Measurements from ENCODE around the gene NCOR2.

The NCOR2 gene

DNA sequence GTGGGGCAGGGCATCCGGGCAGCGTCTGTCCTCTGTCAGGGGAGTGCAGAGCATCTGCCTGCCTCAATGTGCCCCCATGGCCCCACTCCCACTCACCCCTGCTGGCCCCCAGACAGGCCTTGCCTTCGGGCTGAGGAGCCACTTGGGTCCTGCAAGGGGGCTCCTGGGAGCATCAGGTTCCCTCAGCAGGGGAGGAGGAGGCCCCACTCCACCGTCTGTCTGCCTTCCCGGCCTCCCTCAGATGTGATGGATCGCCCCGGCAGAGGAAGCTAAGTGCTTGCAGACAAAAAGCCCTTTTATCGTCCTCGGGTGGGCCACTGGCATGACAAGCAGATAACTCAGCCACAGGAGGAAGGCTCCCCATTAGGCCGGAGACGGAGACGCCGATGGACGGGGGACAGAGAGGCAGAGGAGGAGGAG is 35.1 kb downstream of the NCOR2 start:
- TF ChIP-seq, protein P1, sequence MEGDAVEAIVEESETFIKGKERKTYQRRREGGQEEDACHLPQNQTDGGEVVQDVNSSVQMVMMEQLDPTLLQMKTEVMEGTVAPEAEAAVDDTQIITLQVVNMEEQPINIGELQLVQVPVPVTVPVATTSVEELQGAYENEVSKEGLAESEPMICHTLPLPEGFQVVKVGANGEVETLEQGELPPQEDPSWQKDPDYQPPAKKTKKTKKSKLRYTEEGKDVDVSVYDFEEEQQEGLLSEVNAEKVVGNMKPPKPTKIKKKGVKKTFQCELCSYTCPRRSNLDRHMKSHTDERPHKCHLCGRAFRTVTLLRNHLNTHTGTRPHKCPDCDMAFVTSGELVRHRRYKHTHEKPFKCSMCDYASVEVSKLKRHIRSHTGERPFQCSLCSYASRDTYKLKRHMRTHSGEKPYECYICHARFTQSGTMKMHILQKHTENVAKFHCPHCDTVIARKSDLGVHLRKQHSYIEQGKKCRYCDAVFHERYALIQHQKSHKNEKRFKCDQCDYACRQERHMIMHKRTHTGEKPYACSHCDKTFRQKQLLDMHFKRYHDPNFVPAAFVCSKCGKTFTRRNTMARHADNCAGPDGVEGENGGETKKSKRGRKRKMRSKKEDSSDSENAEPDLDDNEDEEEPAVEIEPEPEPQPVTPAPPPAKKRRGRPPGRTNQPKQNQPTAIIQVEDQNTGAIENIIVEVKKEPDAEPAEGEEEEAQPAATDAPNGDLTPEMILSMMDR (IDR thresholded peaks at IDR 0.05; ENCODE audit: control insufficient read depth, extremely low read depth, insufficient read depth): no peak
- H3K4me3 ChIP-seq (ENCODE audit: low read depth, low read length): no peak overlapping the region
- no peak for DNase-seq (ENCODE audit: low read depth)

DNA sequence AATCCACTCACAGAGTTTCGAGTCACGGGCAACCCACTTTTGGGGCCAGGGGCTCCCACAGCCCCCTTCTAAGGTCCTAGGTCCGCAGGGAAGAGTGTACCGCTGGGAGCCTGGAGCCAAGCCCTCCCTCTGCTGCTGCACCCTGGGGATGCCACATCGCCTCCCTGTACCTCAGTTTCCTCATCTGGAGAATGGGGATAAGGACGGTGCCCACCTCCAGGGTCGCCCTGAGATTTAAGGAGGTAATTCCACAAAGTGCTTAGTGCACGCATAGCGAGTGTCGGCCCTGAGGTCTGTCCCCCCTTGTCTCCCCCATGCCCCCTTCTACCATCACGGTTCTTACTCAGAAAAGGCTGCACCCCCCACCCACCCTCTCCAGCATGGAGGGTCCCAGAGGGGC is 35.5 kb downstream of the NCOR2 start:
- DNase-seq (ENCODE audit: low read depth): no peak
- H3K4me3 ChIP-seq (ENCODE audit: low read depth, low read length): no peak overlapping the region
- TF ChIP-seq, protein P1 (IDR thresholded peaks at IDR 0.05; ENCODE audit: control insufficient read depth, extremely low read depth, insufficient read depth): no peak

DNA sequence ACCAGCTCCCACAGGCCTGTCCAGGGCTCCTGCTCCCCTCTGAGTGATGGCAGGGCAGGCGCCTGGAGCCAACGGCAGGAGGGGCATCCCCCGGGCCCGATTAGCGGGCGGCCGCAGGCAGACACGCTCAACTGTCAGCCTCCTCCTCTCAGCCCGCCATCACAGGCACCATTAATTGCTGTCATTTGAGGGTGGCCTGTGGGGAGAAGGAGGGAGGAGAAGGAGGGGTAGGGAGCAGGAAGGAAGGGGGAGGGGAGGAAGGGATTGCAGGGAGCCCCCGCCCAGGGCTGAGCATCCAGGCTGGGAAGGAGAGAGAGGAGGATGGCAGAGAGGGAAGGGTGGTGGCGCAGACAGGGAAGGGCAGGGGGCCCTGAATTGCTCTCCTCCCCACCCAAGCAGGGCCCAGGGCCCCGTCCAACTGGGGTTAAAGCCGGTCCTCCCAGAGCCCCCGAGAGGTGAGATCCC is 36.1 kb downstream of the NCOR2 start:
- TF ChIP-seq, protein P1 (IDR thresholded peaks at IDR 0.05; ENCODE audit: control insufficient read depth, extremely low read depth, insufficient read depth): no peak
- DNase-seq (ENCODE audit: low read depth): no peak

DNA sequence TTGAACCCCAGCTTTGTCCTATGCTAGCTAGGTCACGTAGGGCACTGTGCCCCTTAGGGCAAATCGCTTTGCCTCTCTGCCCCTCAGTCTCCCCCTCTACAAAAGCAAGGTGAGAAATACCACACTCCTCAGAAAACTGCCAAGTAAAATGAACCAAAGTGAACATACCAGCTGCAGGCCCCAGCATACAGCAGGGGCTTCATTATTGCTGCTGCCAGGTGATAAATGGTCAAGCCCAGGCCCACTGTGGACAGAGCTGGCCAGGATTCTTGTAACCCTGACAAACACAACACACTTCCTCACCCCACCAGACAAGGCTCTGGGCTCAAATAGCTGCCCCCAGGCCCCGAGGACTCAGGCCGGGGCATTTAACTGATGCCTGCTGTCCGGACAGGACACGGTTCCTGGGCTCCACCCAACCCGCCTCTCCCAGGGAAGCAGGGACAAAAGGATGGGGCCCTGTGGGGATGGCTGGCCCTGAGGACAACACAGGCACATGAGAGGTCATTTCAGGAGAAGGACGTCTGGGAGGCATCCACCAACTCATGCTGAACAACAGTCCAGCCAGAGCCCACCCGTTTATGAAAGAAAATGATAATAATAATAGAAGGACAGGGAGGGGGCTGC is 36.7 kb downstream of the NCOR2 start:
- no peak overlapping the region for H3K4me3 ChIP-seq (ENCODE audit: low read depth, low read length)
- no peak for DNase-seq (ENCODE audit: low read depth)
- TF ChIP-seq, protein P1 (IDR thresholded peaks at IDR 0.05; ENCODE audit: control insufficient read depth, extremely low read depth, insufficient read depth): no peak

More for the DNA sequence above, 36.1 kb downstream of the NCOR2 start:
- no peak overlapping the region for H3K4me3 ChIP-seq (ENCODE audit: low read depth, low read length)

DNA sequence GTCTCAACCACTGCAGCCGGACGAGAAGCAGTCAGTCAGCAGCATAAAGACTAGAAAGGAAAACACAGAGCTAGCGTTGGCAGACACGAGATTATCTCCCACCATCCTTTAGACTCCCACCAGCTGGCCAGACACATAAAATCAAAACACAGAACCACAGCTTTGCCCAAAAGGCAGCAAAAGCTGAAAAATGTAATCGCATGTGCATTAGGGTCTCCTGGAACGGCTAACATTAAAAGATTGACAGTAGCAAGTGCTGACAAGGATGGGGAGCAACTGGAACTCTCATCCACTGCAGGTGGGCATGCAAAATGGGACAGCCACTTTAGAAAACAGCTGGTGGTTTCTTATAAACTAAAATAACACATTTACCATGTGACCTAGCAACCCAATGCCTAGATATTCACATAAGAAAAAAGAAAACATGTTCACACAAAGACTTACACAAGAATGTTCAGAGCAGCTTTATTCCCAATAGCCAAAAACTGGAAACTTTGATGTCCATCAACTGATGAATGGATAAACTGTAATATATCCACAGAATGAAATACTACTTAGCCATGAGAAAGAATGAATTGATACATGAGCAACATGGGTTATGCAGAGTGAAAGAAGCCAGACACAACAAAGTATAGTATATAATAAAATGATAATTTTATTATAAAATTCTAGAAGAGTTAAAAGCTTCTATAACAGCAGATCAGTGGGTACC is 37.7 kb downstream of the NCOR2 start:
- TF ChIP-seq, protein P1 (IDR thresholded peaks at IDR 0.05; ENCODE audit: control insufficient read depth, extremely low read depth, insufficient read depth): no peak
- DNase-seq (ENCODE audit: low read depth): no peak
- no peak overlapping the region for H3K4me3 ChIP-seq (ENCODE audit: low read depth, low read length)

DNA sequence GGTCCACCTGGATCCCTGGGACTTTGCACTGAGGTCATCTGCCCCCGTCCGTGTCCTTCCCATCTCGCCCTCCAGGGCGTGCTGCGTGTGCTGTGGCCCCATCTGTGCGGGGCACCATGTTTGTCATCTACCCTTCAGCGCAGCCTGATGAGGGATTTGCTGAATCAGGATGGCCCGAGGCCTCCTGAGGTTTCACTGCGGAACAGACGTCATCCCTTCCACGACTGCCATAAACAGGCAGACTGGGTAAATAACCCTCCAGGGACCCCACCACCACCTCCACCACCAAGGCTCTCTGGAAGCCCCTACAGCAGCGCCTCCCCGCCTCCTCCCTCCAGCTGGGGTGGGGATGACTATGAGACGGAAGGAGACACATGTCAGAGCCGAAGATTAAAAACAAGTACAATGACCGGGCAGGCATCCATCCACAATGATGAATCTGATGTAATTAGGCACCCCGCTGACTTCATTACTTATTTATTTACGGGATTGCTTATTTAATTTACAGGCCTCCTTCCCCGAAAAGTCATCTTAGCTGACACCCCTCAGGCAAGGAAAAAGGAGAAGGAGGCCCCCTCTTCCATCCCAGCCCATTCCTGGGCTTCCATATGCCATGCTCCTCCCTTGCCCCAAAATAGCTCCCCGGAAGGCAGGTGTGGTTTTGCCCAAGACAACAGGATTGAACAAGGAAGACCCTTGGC is 39.4 kb downstream of the NCOR2 start:
- no peak for DNase-seq (ENCODE audit: low read depth)
- H3K4me3 ChIP-seq (ENCODE audit: low read depth, low read length): no peak overlapping the region
- TF ChIP-seq, protein P1 (IDR thresholded peaks at IDR 0.05; ENCODE audit: control insufficient read depth, extremely low read depth, insufficient read depth): no peak

Measured in LNCaP clone FGC (cell line).